Measurements from ENCODE around the gene MYO1D.

MYO1D gene

DNA sequence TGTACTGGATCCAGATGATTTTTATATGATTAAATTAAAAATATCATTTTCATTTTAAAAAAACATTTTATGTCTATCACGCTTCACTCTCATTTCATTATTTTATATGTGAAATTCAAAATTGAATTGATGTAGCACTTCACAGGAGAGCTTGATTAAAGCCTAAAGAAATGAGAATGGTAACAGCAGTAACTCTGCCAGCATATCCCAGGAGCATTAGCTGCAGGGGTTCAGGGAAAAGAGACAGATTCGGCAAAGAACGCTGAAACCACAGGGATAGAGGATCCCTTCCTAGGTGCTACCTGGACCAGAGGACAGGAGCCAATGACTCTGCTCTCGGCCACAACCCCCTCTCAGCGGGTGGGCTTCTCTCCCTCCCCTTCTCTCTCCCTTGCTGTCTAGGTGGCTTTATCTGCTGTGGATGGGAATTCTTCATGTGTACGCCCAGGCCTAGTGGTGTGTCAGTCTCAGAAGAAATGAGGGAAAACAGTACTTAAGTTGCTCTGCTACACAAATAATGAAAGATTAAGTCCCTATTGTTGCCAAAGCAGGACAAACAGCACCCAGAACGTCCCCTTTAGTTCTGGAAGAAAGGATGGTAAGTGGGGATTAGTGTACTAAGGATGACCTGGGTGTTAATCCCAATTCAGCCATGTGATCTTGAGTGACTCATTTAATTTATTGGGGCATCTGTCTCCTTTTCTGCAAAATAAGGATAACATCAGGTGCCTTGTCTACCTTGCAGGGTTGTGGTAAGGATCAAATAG is 266.9 kb downstream of the MYO1D start:
- TF ChIP-seq, protein P1, sequence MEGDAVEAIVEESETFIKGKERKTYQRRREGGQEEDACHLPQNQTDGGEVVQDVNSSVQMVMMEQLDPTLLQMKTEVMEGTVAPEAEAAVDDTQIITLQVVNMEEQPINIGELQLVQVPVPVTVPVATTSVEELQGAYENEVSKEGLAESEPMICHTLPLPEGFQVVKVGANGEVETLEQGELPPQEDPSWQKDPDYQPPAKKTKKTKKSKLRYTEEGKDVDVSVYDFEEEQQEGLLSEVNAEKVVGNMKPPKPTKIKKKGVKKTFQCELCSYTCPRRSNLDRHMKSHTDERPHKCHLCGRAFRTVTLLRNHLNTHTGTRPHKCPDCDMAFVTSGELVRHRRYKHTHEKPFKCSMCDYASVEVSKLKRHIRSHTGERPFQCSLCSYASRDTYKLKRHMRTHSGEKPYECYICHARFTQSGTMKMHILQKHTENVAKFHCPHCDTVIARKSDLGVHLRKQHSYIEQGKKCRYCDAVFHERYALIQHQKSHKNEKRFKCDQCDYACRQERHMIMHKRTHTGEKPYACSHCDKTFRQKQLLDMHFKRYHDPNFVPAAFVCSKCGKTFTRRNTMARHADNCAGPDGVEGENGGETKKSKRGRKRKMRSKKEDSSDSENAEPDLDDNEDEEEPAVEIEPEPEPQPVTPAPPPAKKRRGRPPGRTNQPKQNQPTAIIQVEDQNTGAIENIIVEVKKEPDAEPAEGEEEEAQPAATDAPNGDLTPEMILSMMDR (IDR thresholded peaks at IDR 0.05; ENCODE audit: low read depth, low read length): no peak
- DNase-seq: no peak
- no peaks in the 10 kb centered on the region for H3K9me3 ChIP-seq
- no peak overlapping the region for H3K4me3 ChIP-seq (ENCODE audit: low read depth, low read length)
- no peaks in the 10 kb centered on the region for H3K27me3 ChIP-seq
- no peaks in the 10 kb centered on the region for H3K36me3 ChIP-seq
- no peaks in the 10 kb centered on the region for H3K4me1 ChIP-seq

DNA sequence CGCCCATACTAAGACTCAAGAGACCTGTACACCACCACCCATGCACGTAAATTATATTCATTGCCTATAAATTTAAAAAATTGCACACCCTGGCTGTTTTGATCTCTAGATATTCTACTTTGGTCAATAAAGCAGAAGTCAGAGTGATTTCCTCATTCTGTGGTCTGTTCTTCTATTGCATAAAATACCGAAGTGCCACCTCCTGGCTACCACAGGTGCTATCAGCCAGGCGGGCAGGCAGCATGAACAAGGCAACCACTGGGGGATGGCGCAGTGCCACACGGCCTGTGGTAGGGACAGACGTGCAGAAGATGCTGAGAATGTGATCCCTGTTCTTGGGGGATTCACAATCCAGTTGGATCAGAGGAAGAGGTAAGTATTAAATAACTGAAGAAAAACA is 267.8 kb downstream of the MYO1D start:
- peak; percentile 5 for DNase-seq
- H3K36me3 ChIP-seq: no peaks in the 10 kb centered on the region
- TF ChIP-seq, protein P1 (IDR thresholded peaks at IDR 0.05; ENCODE audit: low read depth, low read length): no peak
- H3K4me1 ChIP-seq: no peaks in the 10 kb centered on the region
- H3K4me3 ChIP-seq (ENCODE audit: low read depth, low read length): no peak overlapping the region
- no peaks in the 10 kb centered on the region for H3K9me3 ChIP-seq
- H3K27me3 ChIP-seq: no peaks in the 10 kb centered on the region

DNA sequence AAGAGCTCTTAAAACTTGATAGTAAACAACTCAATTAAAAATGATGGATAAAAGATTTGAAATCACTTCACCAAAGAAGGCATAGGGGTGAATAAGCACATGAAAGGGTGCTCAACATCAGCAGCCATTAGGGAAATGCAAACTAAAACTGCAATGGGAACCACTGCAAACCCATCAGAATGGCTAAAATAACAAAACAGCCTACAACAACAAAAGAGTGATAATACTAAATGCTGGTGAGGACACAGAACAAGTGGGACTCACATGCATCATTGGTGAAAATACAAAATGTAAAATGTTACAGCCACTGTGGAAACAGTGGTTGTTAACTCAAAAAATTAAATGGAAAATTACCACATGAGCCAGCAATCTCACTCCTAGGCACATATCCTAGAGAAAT is 268.7 kb downstream of the MYO1D start:
- no peak overlapping the region for H3K4me3 ChIP-seq (ENCODE audit: low read depth, low read length)
- H3K36me3 ChIP-seq: no peaks in the 10 kb centered on the region
- H3K27me3 ChIP-seq: no peaks in the 10 kb centered on the region
- DNase-seq: no peak
- H3K4me1 ChIP-seq: no peaks in the 10 kb centered on the region
- no peaks in the 10 kb centered on the region for H3K9me3 ChIP-seq
- TF ChIP-seq, protein P1 (IDR thresholded peaks at IDR 0.05; ENCODE audit: low read depth, low read length): no peak

DNA sequence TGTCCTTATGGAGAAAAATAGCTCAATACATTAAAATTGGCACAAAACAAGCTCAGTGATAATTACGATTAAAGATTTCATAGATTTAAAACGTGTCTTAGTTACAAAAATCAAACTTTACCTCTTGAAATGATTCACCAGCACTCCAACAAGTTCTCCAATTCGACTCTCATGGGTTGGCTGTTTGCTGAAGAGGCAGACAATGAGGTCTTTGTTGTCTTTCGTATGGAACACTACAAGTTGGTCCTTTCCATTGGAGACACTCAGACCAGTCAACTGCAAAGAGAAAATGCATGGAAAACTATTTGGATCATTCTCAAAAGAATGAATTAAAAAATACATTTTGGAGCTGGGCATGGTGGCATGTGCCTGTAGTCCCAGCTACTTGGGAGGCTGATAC is 272.0 kb downstream of the MYO1D start:
- Histone ChIP-seq H3K4me3 (ENCODE audit: low read depth, low read length) (no peak overlapping the region), H3K27me3 (no peaks in the 10 kb centered on the region), H3K36me3 (no peaks in the 10 kb centered on the region), H3K4me1 (no peaks in the 10 kb centered on the region), H3K9me3 (no peaks in the 10 kb centered on the region)
- no peak for DNase-seq
- TF ChIP-seq, protein P1 (IDR thresholded peaks at IDR 0.05; ENCODE audit: low read depth, low read length): no peak

DNA sequence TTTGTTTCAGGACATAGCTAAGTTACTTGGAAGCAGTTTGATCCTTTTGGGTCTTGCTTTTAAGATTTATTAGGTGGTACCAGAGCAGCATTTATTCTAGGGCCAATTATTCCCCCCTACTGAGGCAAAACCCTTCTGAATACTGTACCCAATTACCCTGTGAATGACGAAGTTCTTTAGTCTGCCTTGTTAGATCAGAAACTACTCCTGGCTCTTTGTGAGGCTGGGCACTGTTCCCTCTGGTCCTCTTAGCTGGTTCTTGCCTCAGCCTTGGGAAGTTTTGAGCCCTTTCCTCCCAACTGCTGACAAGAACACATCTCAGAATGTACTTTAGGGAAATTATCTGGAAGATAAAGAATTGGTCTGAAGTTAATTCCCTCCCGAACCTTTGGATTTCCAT is 274.5 kb downstream of the MYO1D start:
- TF ChIP-seq, protein P1 (IDR thresholded peaks at IDR 0.05; ENCODE audit: low read depth, low read length): no peak
- no peak overlapping the region for H3K4me3 ChIP-seq (ENCODE audit: low read depth, low read length)
- H3K4me1 ChIP-seq: no peaks in the 10 kb centered on the region
- no peaks in the 10 kb centered on the region for H3K27me3 ChIP-seq
- H3K9me3 ChIP-seq: no peaks in the 10 kb centered on the region
- no peak for DNase-seq
- no peaks in the 10 kb centered on the region for H3K36me3 ChIP-seq

DNA sequence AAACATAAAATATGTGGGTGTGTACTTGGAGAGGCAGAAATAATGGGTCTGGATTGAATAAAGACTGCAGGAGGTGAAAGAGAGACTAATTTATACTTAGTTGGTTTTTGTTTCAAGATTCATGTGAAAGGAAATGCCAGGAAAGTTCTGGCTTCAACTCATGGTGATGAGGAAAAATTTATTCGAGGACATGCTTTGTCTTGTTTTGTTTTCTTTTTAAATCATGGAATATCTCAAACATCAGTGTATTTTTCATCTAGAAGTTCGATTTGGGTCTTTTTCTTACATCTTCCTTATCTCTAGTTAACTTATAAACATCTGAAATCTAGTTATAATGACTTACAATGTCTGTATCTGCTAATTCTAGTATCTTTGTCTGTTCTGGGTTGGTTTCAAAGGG is 275.1 kb downstream of the MYO1D start:
- TF ChIP-seq, protein P1 (IDR thresholded peaks at IDR 0.05; ENCODE audit: low read depth, low read length): no peak
- Histone ChIP-seq H3K4me1 (no peaks in the 10 kb centered on the region), H3K9me3 (no peaks in the 10 kb centered on the region), H3K4me3 (ENCODE audit: low read depth, low read length) (no peak overlapping the region), H3K27me3 (no peaks in the 10 kb centered on the region), H3K36me3 (no peaks in the 10 kb centered on the region)
- DNase-seq: no peak
